ENCODE data around the gene GALNT17. TPM values are rescaled to one million over a fixed set of nuclear protein-coding genes. Genes with fewer than 3 reads are reported as not detected.
"Not testable (repeated sequence)": the region's sequence is repeated elsewhere in the genome, so short reads cannot be mapped to it uniquely, and the experiment has no call there.

GALNT17 gene
- total and polyA plus RNA-seq, 12 donors = 15.1 to 87.0 (median 55.4) TPM

DNA sequence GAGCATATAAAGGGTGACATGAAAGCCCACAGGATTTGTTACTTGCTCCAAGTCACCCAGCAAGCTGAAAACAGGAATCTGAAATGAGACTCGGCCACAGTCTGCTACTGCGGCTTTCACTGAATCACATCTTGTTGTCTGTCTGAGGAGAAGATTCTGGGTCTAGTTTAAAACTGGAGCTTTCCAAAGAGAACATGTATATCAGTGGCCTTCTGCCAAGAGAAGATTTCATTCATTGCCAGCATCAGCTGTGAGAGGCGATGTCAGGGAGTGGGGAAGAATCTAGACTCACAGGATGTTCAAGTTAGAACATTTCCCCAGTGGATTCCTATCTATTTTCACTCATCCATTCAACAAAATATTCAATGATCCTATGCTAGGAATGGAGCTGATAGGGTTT, 122.8 kb downstream of the GALNT17 start:
- Histone ChIP-seq H3K4me3 (no peak overlapping the region), H3K36me3 (no peaks in the 10 kb centered on the region), H3K27me3 (no peaks in the 10 kb centered on the region), H3K4me1 (no peaks in the 10 kb centered on the region), H3K9me3 (peaks cover 0 to 23% (median 0%) of the 10 kb centered on the region in 11 donors), H3K27ac (no peak overlapping the region)
- no peak for DNase-seq
- intact Hi-C loops (cut with DNase I) = no loop called here
- TF ChIP-seq, protein P1, sequence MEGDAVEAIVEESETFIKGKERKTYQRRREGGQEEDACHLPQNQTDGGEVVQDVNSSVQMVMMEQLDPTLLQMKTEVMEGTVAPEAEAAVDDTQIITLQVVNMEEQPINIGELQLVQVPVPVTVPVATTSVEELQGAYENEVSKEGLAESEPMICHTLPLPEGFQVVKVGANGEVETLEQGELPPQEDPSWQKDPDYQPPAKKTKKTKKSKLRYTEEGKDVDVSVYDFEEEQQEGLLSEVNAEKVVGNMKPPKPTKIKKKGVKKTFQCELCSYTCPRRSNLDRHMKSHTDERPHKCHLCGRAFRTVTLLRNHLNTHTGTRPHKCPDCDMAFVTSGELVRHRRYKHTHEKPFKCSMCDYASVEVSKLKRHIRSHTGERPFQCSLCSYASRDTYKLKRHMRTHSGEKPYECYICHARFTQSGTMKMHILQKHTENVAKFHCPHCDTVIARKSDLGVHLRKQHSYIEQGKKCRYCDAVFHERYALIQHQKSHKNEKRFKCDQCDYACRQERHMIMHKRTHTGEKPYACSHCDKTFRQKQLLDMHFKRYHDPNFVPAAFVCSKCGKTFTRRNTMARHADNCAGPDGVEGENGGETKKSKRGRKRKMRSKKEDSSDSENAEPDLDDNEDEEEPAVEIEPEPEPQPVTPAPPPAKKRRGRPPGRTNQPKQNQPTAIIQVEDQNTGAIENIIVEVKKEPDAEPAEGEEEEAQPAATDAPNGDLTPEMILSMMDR (IDR thresholded peaks at IDR 0.05) = no peak
- no peak for ATAC-seq
- WGBS, 2 donors = 71 to 73% methylated on average over 3 of the region's 3 CpGs

DNA sequence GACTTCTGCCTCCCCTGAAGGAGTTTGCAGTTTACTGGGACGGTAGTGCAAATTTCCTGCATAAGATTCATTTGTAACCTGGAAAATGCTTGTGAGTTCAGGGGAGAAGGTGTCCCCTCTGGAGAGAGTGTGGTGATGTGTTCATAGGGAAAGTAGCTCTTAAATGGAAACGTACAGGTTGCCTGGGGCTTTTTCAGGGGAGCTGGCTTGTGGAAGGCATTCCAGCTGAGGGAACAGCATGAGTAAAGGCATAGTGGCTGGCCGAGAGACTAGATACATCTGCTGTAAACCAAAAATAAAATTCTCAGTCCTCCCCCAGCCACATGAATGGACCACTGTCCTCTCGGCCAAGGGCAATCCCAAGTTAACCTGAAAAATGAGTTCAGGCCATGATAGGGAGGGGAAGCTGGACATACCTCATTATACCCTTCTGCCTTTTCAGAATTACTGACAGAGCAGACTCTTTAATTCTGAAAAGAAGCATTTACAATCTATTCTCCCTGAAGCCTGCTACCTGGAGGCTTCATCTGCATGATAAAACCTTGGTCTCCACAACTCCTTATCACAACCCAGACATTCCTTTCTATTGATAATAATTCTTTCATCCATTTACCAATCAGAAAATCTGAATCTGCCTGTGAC, 123.7 kb downstream of the GALNT17 start:
- Histone ChIP-seq H3K4me1 (peaks cover 0 to 6% (median 0%) of the 10 kb centered on the region in 9 donors), H3K27me3 (no peaks in the 10 kb centered on the region), H3K27ac (no peak overlapping the region), H3K36me3 (no peaks in the 10 kb centered on the region), H3K4me3 (no peak overlapping the region), H3K9me3 (peaks cover 0 to 23% (median 0%) of the 10 kb centered on the region in 11 donors)
- no peak for DNase-seq
- TF ChIP-seq, protein P1 (IDR thresholded peaks at IDR 0.05) = no peak
- no peak for ATAC-seq
- 67 to 80% methylated on average over 4 of the region's 4 CpGs for WGBS, 2 donors
- intact Hi-C loops (cut with DNase I) = no loop called here

DNA sequence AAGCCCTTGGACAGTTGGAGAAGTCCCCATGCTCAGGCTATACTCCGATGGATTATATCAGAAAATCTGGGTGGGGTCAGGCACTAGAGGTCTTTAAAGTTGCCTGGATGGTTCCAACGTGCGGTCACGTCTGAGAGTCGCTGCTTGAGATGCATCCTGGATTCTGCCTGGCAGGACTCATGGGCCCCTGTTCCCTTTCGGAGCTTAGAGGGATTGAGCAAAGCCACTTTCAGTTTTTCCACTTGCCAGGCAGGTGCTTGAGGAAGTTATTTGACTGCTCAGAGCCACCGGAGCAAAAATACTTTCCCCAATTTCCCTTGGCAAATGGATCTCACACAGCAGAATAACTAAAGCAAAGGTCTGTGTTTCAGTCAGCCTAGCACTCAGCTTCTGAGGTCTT, 129.1 kb downstream of the GALNT17 start:
- Histone ChIP-seq H3K36me3 (no peaks in the 10 kb centered on the region), H3K4me3 (no peak overlapping the region), H3K9me3 (peaks cover 0 to 34% (median 9%) of the 10 kb centered on the region in 11 donors), H3K27ac (peak overlapping the region in 1 of 10 donors; percentile 34), H3K27me3 (no peaks in the 10 kb centered on the region), H3K4me1 (peaks cover 0 to 23% (median 5%) of the 10 kb centered on the region in 9 donors)
- WGBS, 2 donors = 64 to 66% methylated on average over 7 of the region's 7 CpGs
- intact Hi-C loops (cut with DNase I) = loop anchor here in 3 of 10 donors (10.0 kb wide), 3 partner anchors 154 to 474 kb away; no protein-coding TSS in a partner anchor
- no peak for DNase-seq
- TF ChIP-seq, protein P1 (IDR thresholded peaks at IDR 0.05) = no peak
- peak in 1 of 8 donors; percentile 41 for ATAC-seq

DNA sequence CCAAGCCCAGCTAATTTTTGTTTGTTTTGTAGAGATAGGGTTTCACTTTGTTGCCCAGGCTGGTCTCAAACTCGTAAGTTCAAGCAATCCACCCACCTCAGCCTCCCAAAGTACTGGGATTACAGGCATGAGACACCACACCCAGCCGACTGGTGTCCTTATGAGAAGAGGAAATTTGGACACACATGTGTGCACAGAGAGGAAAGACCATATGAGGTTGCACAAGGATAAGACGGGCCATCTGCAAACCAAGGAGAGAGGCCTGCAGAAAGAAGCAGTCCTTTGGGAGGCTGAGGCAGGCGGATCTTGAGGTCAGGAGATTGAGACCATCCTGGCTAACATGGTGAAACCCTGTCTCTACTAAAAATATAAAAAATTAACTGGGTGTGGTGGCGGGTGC, 130.9 kb downstream of the GALNT17 start:
- H3K36me3 ChIP-seq = not testable (repeated sequence)
- intact Hi-C loops (cut with DNase I) = loop anchor here in 3 of 10 donors (10.0 kb wide), 3 partner anchors 152 to 472 kb away; no protein-coding TSS in a partner anchor

DNA sequence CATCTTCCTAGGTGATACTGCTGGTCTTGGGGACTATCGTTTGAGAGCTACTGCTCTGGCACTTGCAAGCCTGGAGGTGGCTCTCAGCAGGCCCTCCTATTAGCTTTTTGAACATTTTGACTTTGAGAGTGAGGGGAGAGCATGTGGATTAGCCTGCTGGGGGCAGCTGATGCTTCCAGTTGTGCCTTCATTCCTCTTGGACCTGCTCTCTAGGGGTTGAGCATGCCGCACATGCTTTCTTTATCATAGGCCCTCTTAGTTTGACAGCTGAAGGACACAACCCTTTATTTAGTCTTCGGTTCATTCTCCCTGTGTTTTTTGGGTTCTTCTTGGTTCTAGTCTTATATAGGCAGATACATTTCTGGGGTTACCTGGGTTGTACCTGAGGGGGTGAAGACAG, 132.1 kb downstream of the GALNT17 start:
- peak; percentile 34 to 95 (median 82) for ATAC-seq
- intact Hi-C loops (cut with DNase I) = loop anchor here in 3 of 10 donors (10.0 kb wide), 3 partner anchors 151 to 471 kb away; no protein-coding TSS in a partner anchor
- WGBS, 2 donors = 39 to 55% methylated on average over 3 of the region's 3 CpGs

More for the DNA sequence above, 130.9 kb downstream of the GALNT17 start:
- H3K4me3 ChIP-seq, ATAC-seq, H3K27me3 ChIP-seq, DNase-seq: not testable (repeated sequence)
- 86% methylated on average over 5 of the region's 5 CpGs for WGBS, 2 donors
- Histone ChIP-seq H3K4me1 (peaks cover 0 to 23% (median 5%) of the 10 kb centered on the region in 9 donors), H3K9me3 (peaks cover 0 to 29% (median 10%) of the 10 kb centered on the region in 11 donors), H3K27ac (peak overlapping the region in 1 of 10 donors; percentile 50)

More for the DNA sequence above, 132.1 kb downstream of the GALNT17 start:
- TF ChIP-seq, protein P1 (IDR thresholded peaks at IDR 0.05) = peak in 3 of 9 donors; percentile 38 to 44 (median 43)
- peak overlapping the region in 6 of 10 donors; percentile 50 to 82 (median 58) for H3K27ac ChIP-seq
- peaks cover 0 to 23% (median 5%) of the 10 kb centered on the region in 9 donors for H3K4me1 ChIP-seq
- H3K4me3 ChIP-seq = no peak overlapping the region
- H3K9me3 ChIP-seq = peaks cover 0 to 22% (median 10%) of the 10 kb centered on the region in 11 donors
- H3K27me3 ChIP-seq = no peaks in the 10 kb centered on the region
- peak in 1 of 2 donors; percentile 47 for DNase-seq
- H3K36me3 ChIP-seq = no peaks in the 10 kb centered on the region
